Measurements from ENCODE around the gene C16orf87. TPM values are rescaled to one million over a fixed set of nuclear protein-coding genes. Genes with fewer than 3 reads are reported as not detected.

The C16orf87 gene
- polyA plus RNA-seq, 1 donor (not counting 4 experiments of a cell fraction or from before 2014, with no cell fraction given), result 10.2 TPM

- Histone ChIP-seq H3K27ac (ENCODE audit: control insufficient read depth, insufficient read depth, low read length) (no peak overlapping the region), H3K36me3 (ENCODE audit: control insufficient read depth in 2 of 2, extremely low read depth in 1 of 2, insufficient read depth in 2 of 2, low read length in 2 of 2) (no peaks in the 10 kb centered on the region), H2AFZ (ENCODE audit: control insufficient read depth, low read length) (no peak overlapping the region), H3K4me1 (ENCODE audit: control insufficient read depth, extremely low read depth, insufficient read depth, low read length) (no peaks in the 10 kb centered on the region), H3K4me2 (ENCODE audit: control insufficient read depth, extremely low read depth, insufficient read depth, low read depth, low read length) (no peak overlapping the region), H3K9me1 (ENCODE audit: control insufficient read depth, extremely low read depth, insufficient read depth, low read length) (no peaks in the 10 kb centered on the region), H3K9me3 (ENCODE audit: control insufficient read depth, low read depth, low read length) (no peaks in the 10 kb centered on the region), H3K79me2 (ENCODE audit: control insufficient read depth, insufficient read depth, low read length) (no peaks in the 10 kb centered on the region), H4K20me1 (ENCODE audit: control insufficient read depth, extremely low read depth, insufficient read depth, low read length) (no peaks in the 10 kb centered on the region), H3K9ac (ENCODE audit: control insufficient read depth, extremely low read depth, insufficient read depth, low read length) (no peak overlapping the region), H3K27me3 (ENCODE audit: control insufficient read depth, extremely low read depth, insufficient read depth, low read length) (no peaks in the 10 kb centered on the region), H3K4me3 (ENCODE audit: control insufficient read depth in 2 of 3, extremely low read depth in 1 of 3, insufficient read depth in 2 of 3, low read depth in 1 of 3, low read length in 3 of 3) (no peak overlapping the region)
- TF ChIP-seq EZH2 (IDR thresholded peaks at IDR 0.05; ENCODE audit: low read length) (no peak), CTCF (optimal IDR thresholded peaks at IDR 0.05 in 1 of 3, IDR thresholded peaks at IDR 0.05 in 1 of 3, conservative IDR thresholded peaks at IDR 0.05 in 1 of 3; ENCODE audit: extremely low read depth in 1 of 3, insufficient read depth in 2 of 3, low read length in 3 of 3) (no peak)
- no peak for DNase-seq (ENCODE audit: low read depth, low spot score)
- FAIRE-seq, result no peak
- dilution Hi-C loops (cut with MboI; ENCODE audit: extremely low pct_ligation_motif_present, low sequenced_read_pairs), result no loop called here
These were observed 53.2 kb downstream of the C16orf87 start for GRCh38 chr16:46777804-46778203.

GRCh38 chr16:46775214-46775613, 55.8 kb downstream of the C16orf87 start:
- no peak for FAIRE-seq
- H3K27ac ChIP-seq (ENCODE audit: control insufficient read depth, insufficient read depth, low read length), result no peak overlapping the region
- no peak overlapping the region for H3K9ac ChIP-seq (ENCODE audit: control insufficient read depth, extremely low read depth, insufficient read depth, low read length)
- no peaks in the 10 kb centered on the region for H3K36me3 ChIP-seq (ENCODE audit: control insufficient read depth in 2 of 2, extremely low read depth in 1 of 2, insufficient read depth in 2 of 2, low read length in 2 of 2)
- H3K79me2 ChIP-seq (ENCODE audit: control insufficient read depth, insufficient read depth, low read length), result no peaks in the 10 kb centered on the region
- H3K4me2 ChIP-seq (ENCODE audit: control insufficient read depth, extremely low read depth, insufficient read depth, low read depth, low read length), result no peak overlapping the region
- H3K9me1 ChIP-seq (ENCODE audit: control insufficient read depth, extremely low read depth, insufficient read depth, low read length), result no peaks in the 10 kb centered on the region
- no peaks in the 10 kb centered on the region for H4K20me1 ChIP-seq (ENCODE audit: control insufficient read depth, extremely low read depth, insufficient read depth, low read length)
- no peak overlapping the region for H2AFZ ChIP-seq (ENCODE audit: control insufficient read depth, low read length)
- dilution Hi-C loops (cut with MboI; ENCODE audit: extremely low pct_ligation_motif_present, low sequenced_read_pairs), result no loop called here
- no peak overlapping the region for H3K4me3 ChIP-seq (ENCODE audit: control insufficient read depth in 2 of 3, extremely low read depth in 1 of 3, insufficient read depth in 2 of 3, low read depth in 1 of 3, low read length in 3 of 3)
- no peaks in the 10 kb centered on the region for H3K4me1 ChIP-seq (ENCODE audit: control insufficient read depth, extremely low read depth, insufficient read depth, low read length)
- DNase-seq (ENCODE audit: low read depth, low spot score), result no peak
- no peaks in the 10 kb centered on the region for H3K27me3 ChIP-seq (ENCODE audit: control insufficient read depth, extremely low read depth, insufficient read depth, low read length)
- no peak for TF ChIP-seq CTCF (optimal IDR thresholded peaks at IDR 0.05 in 1 of 3, IDR thresholded peaks at IDR 0.05 in 1 of 3, conservative IDR thresholded peaks at IDR 0.05 in 1 of 3; ENCODE audit: extremely low read depth in 1 of 3, insufficient read depth in 2 of 3, low read length in 3 of 3)
- TF ChIP-seq EZH2 (IDR thresholded peaks at IDR 0.05; ENCODE audit: low read length), result no peak
- H3K9me3 ChIP-seq (ENCODE audit: control insufficient read depth, low read depth, low read length), result no peaks in the 10 kb centered on the region
